Measurements from ENCODE around the gene MPP3.

Gene MPP3

GRCh38 chr17:43753493-43754129 lies 79.3 kb downstream of the MPP3 start:
- Histone ChIP-seq H3K36me3 (ENCODE audit: control insufficient read depth in 1 of 2, insufficient read depth in 2 of 2, low read length in 2 of 2) (no peaks in the 10 kb centered on the region), H3K27ac (ENCODE audit: low read length) (no peak overlapping the region), H3K4me3 (ENCODE audit: low read depth in 1 of 2, low read length in 2 of 2) (no peak overlapping the region), H3K27me3 (ENCODE audit: low read depth, low read length) (peaks cover 16% of the 10 kb centered on the region), H3K4me1 (ENCODE audit: control insufficient read depth in 1 of 2, insufficient read depth in 2 of 2, low read length in 2 of 2) (peaks cover 0 to 10% of the 10 kb centered on the region in 2 donors), H3K9me3 (ENCODE audit: control insufficient read depth in 1 of 2, low read length in 2 of 2) (no peaks in the 10 kb centered on the region)
